Upper lobe of left lung (tissue), 4 donors: Measurements from ENCODE around the gene MID2.

Source experiments
- EP300 ChIP-seq, 4 donors: sonication (generic); formaldehyde crosslinking; IDR thresholded peaks; one replicate each; pipeline ENCODE4 v1.5.1; 2017; ENCODE audit warnings: antibody characterized with exemption in 4 of 4, control low read depth in 2 of 4
- POLR2A ChIP-seq, 4 donors: fragments of 450-650 bp; IDR thresholded peaks; one replicate each; pipeline ENCODE4 v1.5.1; 2016 to 2017; ENCODE audit warnings: antibody characterized with exemption in 4 of 4, mild to moderate bottlenecking in 2 of 4
- POLR2AphosphoS5 ChIP-seq, 2 donors: sonication (generic); formaldehyde crosslinking; IDR thresholded peaks; one replicate each; pipeline ENCODE4 v1.5.1; 2017; ENCODE audit warnings: antibody characterized with exemption in 2 of 2
- TF ChIP-seq, protein P1 (sequence below), 6 experiments: fragments of 450-650 bp in 4 of 6; fragments of 200-600 bp in 2 of 6; sonication (generic) in 2 of 6; IDR thresholded peaks; one replicate each; pipeline ENCODE4 v1.5.1; 2016 to 2019; ENCODE audit warnings: antibody characterized with exemption in 6 of 6

DNA sequence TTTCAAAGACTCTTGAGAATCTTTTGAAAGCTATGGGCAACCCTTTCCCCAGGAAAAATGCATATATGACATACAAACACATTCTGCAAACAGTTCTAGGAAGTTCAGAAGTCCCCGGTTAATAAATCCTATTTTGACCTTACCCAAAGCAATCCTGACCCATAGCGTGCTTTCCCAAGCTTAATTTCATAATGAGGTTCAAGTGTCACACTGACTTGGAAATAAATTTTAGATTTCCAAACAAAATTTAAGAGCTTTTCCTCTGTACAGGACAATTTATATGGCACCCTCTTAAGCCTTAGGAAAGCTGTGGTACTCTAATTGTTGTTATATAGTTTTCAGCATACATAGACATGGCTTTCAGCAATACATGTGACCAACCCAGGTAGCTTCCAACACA, 11.3 kb downstream of the MID2 start:
- TF ChIP-seq POLR2AphosphoS5 (IDR thresholded peaks at IDR 0.05), result no peak
- TF ChIP-seq, protein P1, sequence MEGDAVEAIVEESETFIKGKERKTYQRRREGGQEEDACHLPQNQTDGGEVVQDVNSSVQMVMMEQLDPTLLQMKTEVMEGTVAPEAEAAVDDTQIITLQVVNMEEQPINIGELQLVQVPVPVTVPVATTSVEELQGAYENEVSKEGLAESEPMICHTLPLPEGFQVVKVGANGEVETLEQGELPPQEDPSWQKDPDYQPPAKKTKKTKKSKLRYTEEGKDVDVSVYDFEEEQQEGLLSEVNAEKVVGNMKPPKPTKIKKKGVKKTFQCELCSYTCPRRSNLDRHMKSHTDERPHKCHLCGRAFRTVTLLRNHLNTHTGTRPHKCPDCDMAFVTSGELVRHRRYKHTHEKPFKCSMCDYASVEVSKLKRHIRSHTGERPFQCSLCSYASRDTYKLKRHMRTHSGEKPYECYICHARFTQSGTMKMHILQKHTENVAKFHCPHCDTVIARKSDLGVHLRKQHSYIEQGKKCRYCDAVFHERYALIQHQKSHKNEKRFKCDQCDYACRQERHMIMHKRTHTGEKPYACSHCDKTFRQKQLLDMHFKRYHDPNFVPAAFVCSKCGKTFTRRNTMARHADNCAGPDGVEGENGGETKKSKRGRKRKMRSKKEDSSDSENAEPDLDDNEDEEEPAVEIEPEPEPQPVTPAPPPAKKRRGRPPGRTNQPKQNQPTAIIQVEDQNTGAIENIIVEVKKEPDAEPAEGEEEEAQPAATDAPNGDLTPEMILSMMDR (IDR thresholded peaks at IDR 0.05), result no peak
- no peak for TF ChIP-seq POLR2A (IDR thresholded peaks at IDR 0.05)
- TF ChIP-seq EP300 (IDR thresholded peaks at IDR 0.05), result no peak
